GM19351 (cell line): ENCODE data around the gene MRPS15.

Experiments
- ATAC-seq: cut with Tn5 transposase; IDR thresholded peaks from one replicate; pipeline ENCODE4 v1.9.1; 2021; ENCODE audit warnings: mild to moderate bottlenecking, moderate library complexity; ENCODE audit not compliant: unreplicated experiment

Gene MRPS15

DNA sequence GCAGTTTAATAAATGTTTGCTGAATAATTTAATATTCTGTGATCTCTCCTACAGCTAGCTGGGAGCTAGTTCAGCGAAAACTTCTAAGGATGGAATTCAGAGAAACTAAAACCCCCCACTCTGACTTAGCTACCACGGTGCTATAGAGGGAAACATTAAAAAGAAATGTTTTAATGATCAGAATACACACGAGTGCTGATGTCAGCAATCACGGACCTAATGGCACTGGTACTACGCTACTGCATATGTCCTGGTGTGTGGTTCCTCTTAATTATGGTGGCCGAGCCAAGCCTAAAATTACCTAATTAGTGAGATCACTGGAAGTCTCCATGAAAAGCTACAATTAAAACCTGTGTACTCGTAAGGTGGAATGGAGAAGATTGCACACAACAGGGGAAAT lies 42.5 kb downstream of the MRPS15 start:
- no peak for ATAC-seq

DNA sequence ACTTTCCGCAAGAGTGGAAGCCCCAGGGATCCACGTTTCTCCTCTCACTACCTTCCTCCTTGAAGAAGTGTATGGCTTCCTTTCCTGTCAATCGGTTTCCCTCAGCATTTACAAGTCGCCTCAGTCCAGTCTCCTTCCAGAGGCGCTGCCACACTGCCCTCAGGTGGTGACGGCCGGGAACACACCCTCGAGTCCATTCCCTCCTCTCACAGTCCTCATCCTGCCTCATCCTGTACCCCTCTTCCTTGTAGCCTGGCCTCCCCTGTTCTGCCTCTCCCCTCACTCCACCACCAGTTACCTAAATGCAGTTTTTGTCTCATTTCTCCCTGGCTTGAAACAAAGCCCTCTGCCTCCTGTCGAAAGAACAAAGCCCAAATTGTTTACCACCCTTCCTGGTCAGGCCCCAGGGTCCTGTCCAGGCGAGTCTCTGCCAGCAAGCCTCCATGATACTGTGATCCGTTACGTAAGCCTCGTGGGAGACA lies 43.3 kb downstream of the MRPS15 start:
- no peak for ATAC-seq

DNA sequence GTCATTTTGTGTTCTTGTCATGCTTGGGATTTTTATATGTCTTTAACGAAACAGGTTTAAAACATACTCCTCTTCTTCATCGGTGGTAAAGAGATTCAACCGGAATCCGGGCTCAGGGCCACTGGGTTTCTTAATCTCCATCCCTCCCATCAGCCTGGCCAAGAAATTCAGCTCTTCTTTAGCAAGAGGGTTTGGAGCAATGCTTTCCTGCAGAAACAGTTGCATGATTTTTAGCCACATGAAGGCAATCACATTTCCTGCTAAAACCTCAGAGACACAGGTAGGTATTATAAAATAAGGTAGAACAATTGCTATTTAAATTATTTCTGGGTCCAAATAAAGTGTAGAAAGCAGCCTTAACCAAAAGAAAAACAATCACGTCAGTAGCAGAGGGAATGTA lies 43.8 kb downstream of the MRPS15 start:
- ATAC-seq = no peak

DNA sequence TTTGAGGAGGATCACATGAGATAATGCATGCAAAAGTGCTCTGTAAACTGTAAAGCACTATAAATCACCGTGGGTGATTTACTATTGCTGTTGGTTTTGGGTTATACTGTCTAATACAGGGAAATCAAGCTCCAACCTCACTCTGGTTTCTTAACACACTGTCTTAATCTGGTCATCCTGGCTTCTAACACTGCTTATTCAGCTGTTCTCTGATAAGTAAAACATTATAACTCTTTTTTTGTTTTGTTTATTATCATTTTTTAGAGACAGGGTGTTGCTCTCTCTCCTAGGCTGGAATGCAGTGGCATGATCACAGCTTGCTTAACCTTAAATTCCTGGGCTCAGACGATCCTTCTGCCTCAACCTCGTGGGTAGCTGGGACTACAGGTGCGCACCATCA lies 44.6 kb downstream of the MRPS15 start:
- ATAC-seq = no peak

DNA sequence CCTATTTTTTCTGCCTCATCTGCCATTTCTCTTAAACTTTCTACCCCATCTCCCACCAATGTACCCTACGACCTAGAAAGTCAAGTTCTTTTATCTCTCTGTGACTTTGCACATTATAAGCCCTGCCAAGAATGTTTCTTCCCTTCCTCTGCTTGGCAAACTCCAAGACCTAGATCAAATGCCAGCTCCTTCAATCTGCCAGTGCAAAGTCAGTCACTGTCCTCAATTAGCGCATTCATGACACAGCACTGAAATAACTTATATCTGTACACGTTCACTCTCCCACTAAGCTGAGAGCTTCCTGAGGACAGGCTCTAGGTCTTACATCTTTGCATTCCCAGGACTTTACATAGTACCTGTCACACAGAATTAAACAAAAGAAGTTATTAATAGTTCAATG lies 45.0 kb downstream of the MRPS15 start:
- ATAC-seq = no peak

DNA sequence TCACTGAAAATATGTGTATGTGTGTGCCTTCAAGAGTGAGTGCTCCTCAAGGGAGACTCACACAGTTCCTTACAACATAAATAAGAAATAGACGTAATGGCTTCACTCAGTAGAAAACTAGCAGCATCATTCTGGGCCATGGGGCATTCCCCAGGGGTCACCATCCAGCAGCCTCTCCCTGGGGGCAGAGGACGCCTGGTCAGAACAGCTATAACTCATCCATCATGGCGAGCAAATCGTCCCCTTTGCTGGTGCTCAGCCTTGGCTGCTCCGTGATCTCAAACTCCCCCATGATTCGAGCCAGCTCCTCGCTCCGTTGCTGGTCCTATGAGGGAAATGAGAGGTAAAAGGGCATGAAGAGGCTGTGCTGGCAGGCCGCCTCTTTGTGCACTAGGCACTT lies 46.3 kb downstream of the MRPS15 start:
- ATAC-seq = no peak

DNA sequence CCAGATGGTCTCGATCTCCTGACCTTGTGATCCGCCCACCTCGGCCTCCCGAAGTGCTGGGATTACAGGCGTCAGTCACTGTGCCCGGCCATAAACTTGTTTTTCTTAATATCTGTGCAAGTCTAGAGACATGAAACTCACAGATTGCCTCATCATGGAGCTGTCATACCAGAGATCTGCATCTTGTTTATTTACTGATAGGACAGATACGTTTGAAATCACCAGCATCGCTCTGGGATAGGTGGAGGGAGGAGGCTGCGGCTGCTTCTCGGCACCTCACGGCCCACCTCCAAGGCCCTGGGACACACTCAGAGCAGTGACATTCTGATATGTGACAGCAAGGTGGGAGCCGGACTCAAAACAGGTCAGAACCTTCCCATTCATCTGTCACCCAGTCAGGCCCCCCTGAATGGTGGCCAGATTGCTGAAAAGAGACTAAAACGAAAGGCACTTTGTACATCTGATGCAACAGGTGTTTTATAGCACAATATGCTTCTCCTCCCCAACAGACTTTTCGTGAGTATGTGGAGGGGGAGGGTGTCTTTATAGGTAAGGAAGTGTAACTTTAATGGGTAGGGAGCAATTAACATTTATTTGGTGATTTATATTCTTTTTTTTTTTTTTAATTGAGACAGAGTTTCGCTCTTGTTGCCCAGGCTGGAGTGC lies 48.4 kb downstream of the MRPS15 start:
- no peak for ATAC-seq

DNA sequence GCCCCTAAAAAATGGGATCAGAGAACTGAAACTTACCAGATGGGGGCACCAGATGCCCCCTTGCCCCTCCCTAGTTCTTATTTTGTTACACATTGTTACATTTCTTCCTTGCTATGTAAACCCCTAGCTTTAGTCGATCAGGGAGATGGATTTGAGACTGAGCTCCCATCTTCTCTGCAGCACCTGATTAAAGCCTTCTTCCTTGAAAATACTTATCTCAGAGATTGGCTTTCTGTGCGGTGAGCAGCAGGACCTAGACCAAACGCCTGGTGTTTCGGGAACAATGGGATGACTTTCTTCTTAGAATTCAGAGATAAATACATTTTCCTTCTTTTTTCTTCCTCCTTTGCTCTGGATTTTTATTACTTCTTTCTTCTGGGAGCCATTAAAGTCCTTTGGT lies 49.8 kb downstream of the MRPS15 start:
- ATAC-seq = no peak

DNA sequence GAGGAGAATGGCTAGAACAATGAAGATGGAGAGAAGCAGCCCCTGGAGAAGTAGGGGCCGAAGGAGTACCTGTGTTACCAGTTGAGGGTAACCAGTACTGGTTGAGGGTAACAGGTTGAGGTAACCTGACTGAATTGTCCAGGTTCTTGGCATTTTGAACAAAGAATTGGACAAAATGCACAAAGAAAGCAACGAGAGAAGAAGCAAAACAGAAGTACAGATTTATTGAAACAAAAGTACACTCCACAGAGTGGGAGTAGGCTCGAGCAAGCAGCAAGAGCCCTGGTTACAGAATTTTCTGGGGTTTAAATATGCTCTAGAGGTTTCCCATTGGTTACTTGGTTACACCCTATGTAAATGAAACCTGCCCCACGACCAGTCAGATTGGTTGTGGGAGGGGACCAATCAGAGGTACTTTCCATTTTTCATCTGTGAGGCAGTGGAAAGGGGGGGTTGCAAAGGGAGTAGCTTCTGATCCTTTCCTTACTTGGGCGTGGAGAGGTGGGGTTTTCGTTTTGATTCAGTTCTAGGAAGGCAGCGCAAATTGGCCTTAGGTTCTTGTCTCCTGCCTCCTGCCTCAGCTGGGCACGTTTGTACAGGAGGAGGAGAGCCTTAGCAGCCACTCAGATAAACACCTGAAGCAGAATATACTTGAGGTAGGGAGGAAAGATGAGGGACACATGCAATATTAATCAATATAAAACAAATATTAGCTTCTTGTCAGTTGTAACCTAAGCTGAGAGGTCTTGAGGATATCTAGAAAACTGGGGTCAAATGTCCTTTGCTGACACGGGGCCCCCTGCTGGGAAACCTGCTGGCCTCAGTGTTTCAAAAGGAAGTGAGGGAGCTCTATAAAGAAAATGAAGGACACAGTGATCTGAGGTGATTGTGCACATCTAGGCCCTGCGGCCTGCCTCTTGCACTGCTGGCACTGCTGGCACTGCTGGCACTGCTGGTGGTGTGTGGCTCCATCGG lies 52.2 kb downstream of the MRPS15 start:
- ATAC-seq = no peak

DNA sequence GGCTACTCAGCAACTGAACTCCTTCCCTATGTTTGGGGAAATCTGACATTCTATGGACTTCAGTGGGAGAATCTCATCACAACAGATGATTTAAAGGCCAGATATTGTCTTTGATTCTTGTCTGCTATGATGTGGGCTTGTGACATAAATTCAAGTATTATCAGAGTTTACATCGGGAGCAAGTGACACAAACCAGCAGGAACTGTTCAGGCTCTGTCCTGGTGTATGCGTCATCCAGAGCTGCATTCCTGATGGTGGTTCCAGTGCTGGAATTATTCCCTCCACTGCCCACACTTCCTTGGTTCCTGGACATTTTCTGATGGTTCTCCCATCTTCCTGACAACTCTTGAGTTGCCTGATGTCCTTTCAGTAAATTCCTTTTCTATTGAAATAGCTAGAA lies 55.7 kb downstream of the MRPS15 start:
- ATAC-seq = no peak

DNA sequence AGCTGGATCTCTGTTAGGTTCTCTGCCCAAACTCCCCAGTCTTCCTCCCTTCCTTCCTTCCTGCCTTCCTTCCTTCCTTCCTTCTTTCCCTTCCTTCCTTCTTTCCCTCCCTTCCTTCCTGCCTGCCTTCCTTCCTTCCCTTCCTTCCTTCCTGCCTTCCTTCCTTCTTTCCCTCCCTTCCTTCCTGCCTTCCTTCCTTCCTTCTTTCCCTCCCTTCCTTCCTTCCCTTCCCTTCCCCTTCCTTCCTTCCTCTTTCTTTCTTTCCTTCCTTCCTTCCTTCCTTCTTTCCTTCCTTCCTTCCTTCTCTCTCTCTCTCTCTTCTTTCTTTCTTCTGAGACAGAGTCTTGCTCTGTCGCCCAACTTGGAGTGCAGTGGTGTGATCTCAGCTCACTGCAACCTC lies 57.7 kb downstream of the MRPS15 start:
- no peak for ATAC-seq
